ENCODE results near the gene HOXC6.
A peak's percentile ranks its signal among the peaks of the same experiment; 100 is the strongest.

The HOXC6 gene

GRCh38 chr12:54016051-54016450, 12.2 kb upstream of the HOXC6 start:
- H2BK120ac ChIP-seq (ENCODE audit: low read depth, low read length) = no peak overlapping the region
- no peak overlapping the region for H2AFZ ChIP-seq (ENCODE audit: low read length)
- H3K27me3 ChIP-seq (ENCODE audit: control insufficient read depth in 3 of 3, insufficient read depth in 3 of 3, low read depth in 1 of 3, low read length in 3 of 3) = peaks cover 57 to 98% (median 95%) of the 10 kb centered on the region in 3 experiments
- no peak overlapping the region for H3K4me2 ChIP-seq (ENCODE audit: insufficient read depth, low read length, poor library complexity, severe bottlenecking)
- no CpG with 5 or more reads among the region's 3 CpGs for WGBS, 2 donors (ENCODE audit: extremely low coverage in 2 of 2, insufficient read length in 2 of 2, insufficient replicate concordance in 1 of 2)
- no peak overlapping the region for H3K4ac ChIP-seq (ENCODE audit: low read length)
- H3K23ac ChIP-seq (ENCODE audit: low read depth, low read length, poor library complexity) = no peak overlapping the region
- DNase-seq (ENCODE audit: low spot score) = no peak
- no peak overlapping the region for H3K14ac ChIP-seq (ENCODE audit: low read length)
- peaks cover 0 to 6% of the 10 kb centered on the region in 2 donors for H3K4me1 ChIP-seq (ENCODE audit: control insufficient read depth in 2 of 2, insufficient read depth in 1 of 2, low read depth in 1 of 2, low read length in 2 of 2)
- H3K36me3 ChIP-seq (replicated peaks in 1 of 2; ENCODE audit: control insufficient read depth in 2 of 2, insufficient read depth in 2 of 2, low read length in 2 of 2) = no peaks in the 10 kb centered on the region
- no peak overlapping the region for H2BK12ac ChIP-seq (ENCODE audit: low read length)
- H3K9ac ChIP-seq (ENCODE audit: low read depth, low read length, poor library complexity) = no peak overlapping the region
- peaks cover 0 to 5% of the 10 kb centered on the region in 2 donors for H3K9me3 ChIP-seq (replicated peaks in 1 of 2; ENCODE audit: control insufficient read depth in 2 of 2, insufficient read depth in 1 of 2, low read depth in 1 of 2, low read length in 2 of 2)
- H4K91ac ChIP-seq (ENCODE audit: low read depth, low read length, poor library complexity) = no peak overlapping the region
- H2BK15ac ChIP-seq (ENCODE audit: low read length) = no peak overlapping the region
- no peak overlapping the region for H3K4me3 ChIP-seq (ENCODE audit: low read length in 2 of 2)
- H3K18ac ChIP-seq (ENCODE audit: low read length) = no peak overlapping the region
- H4K8ac ChIP-seq (ENCODE audit: low read depth, low read length) = no peak overlapping the region
- H3K79me1 ChIP-seq (ENCODE audit: low read depth, low read length) = no peaks in the 10 kb centered on the region
- H2BK5ac ChIP-seq (ENCODE audit: low read length) = no peak overlapping the region
- H3K27ac ChIP-seq (replicated peaks; ENCODE audit: low read length) = no peak overlapping the region
- no peak overlapping the region for H2AK5ac ChIP-seq (ENCODE audit: low read depth, low read length)

- H2BK12ac ChIP-seq (ENCODE audit: low read length) = no peak overlapping the region
- H3K14ac ChIP-seq (ENCODE audit: low read length) = no peak overlapping the region
- H2BK5ac ChIP-seq (ENCODE audit: low read length) = no peak overlapping the region
- no peak overlapping the region for H2AK5ac ChIP-seq (ENCODE audit: low read depth, low read length)
- H2BK15ac ChIP-seq (ENCODE audit: low read length) = no peak overlapping the region
- no peak overlapping the region for H3K23ac ChIP-seq (ENCODE audit: low read depth, low read length, poor library complexity)
- no peak overlapping the region for H3K9ac ChIP-seq (ENCODE audit: low read depth, low read length, poor library complexity)
- no peak overlapping the region for H3K4me3 ChIP-seq (ENCODE audit: low read length in 2 of 2)
- peaks cover 0 to 6% of the 10 kb centered on the region in 2 donors for H3K4me1 ChIP-seq (ENCODE audit: control insufficient read depth in 2 of 2, insufficient read depth in 1 of 2, low read depth in 1 of 2, low read length in 2 of 2)
- no peak for DNase-seq (ENCODE audit: low spot score)
- no peaks in the 10 kb centered on the region for H3K79me1 ChIP-seq (ENCODE audit: low read depth, low read length)
- no peak overlapping the region for H4K8ac ChIP-seq (ENCODE audit: low read depth, low read length)
- no peak overlapping the region for H3K4ac ChIP-seq (ENCODE audit: low read length)
- no peak overlapping the region for H3K27ac ChIP-seq (replicated peaks; ENCODE audit: low read length)
- no peak overlapping the region for H2BK120ac ChIP-seq (ENCODE audit: low read depth, low read length)
- peaks cover 0 to 5% of the 10 kb centered on the region in 2 donors for H3K9me3 ChIP-seq (replicated peaks in 1 of 2; ENCODE audit: control insufficient read depth in 2 of 2, insufficient read depth in 1 of 2, low read depth in 1 of 2, low read length in 2 of 2)
- peaks cover 58 to 98% (median 95%) of the 10 kb centered on the region in 3 experiments for H3K27me3 ChIP-seq (ENCODE audit: control insufficient read depth in 3 of 3, insufficient read depth in 3 of 3, low read depth in 1 of 3, low read length in 3 of 3)
- no CpG with 5 or more reads among the region's 25 CpGs for WGBS, 2 donors (ENCODE audit: extremely low coverage in 2 of 2, insufficient read length in 2 of 2, insufficient replicate concordance in 1 of 2)
- no peak overlapping the region for H3K4me2 ChIP-seq (ENCODE audit: insufficient read depth, low read length, poor library complexity, severe bottlenecking)
- H4K91ac ChIP-seq (ENCODE audit: low read depth, low read length, poor library complexity) = no peak overlapping the region
- no peak overlapping the region for H3K18ac ChIP-seq (ENCODE audit: low read length)
- H2AFZ ChIP-seq (ENCODE audit: low read length) = no peak overlapping the region
- no peaks in the 10 kb centered on the region for H3K36me3 ChIP-seq (replicated peaks in 1 of 2; ENCODE audit: control insufficient read depth in 2 of 2, insufficient read depth in 2 of 2, low read length in 2 of 2)
Measured at GRCh38 chr12:54016478-54016964, 11.7 kb upstream of the HOXC6 start.

- no peak overlapping the region for H4K8ac ChIP-seq (ENCODE audit: low read depth, low read length)
- no peak overlapping the region for H2BK15ac ChIP-seq (ENCODE audit: low read length)
- H2AK5ac ChIP-seq (ENCODE audit: low read depth, low read length) = no peak overlapping the region
- no peak overlapping the region for H2BK5ac ChIP-seq (ENCODE audit: low read length)
- H3K14ac ChIP-seq (ENCODE audit: low read length) = no peak overlapping the region
- peaks cover 0 to 6% of the 10 kb centered on the region in 2 donors for H3K4me1 ChIP-seq (ENCODE audit: control insufficient read depth in 2 of 2, insufficient read depth in 1 of 2, low read depth in 1 of 2, low read length in 2 of 2)
- H3K9ac ChIP-seq (ENCODE audit: low read depth, low read length, poor library complexity) = no peak overlapping the region
- peak overlapping the region in 1 of 2 donors; percentile 48 for H3K4me3 ChIP-seq (ENCODE audit: low read length in 2 of 2)
- H3K36me3 ChIP-seq (replicated peaks in 1 of 2; ENCODE audit: control insufficient read depth in 2 of 2, insufficient read depth in 2 of 2, low read length in 2 of 2) = no peaks in the 10 kb centered on the region
- no peaks in the 10 kb centered on the region for H3K79me1 ChIP-seq (ENCODE audit: low read depth, low read length)
- H2BK12ac ChIP-seq (ENCODE audit: low read length) = no peak overlapping the region
- H2BK120ac ChIP-seq (ENCODE audit: low read depth, low read length) = no peak overlapping the region
- H3K27me3 ChIP-seq (ENCODE audit: control insufficient read depth in 3 of 3, insufficient read depth in 3 of 3, low read depth in 1 of 3, low read length in 3 of 3) = peaks cover 61 to 98% (median 98%) of the 10 kb centered on the region in 3 experiments
- H3K23ac ChIP-seq (ENCODE audit: low read depth, low read length, poor library complexity) = no peak overlapping the region
- no peak overlapping the region for H4K91ac ChIP-seq (ENCODE audit: low read depth, low read length, poor library complexity)
- H3K27ac ChIP-seq (replicated peaks; ENCODE audit: low read length) = no peak overlapping the region
- no peak for DNase-seq (ENCODE audit: low spot score)
- H3K4me2 ChIP-seq (ENCODE audit: insufficient read depth, low read length, poor library complexity, severe bottlenecking) = no peak overlapping the region
- peak overlapping the region; percentile 45 for H3K18ac ChIP-seq (ENCODE audit: low read length)
- no CpG with 5 or more reads among the region's 24 CpGs for WGBS, 2 donors (ENCODE audit: extremely low coverage in 2 of 2, insufficient read length in 2 of 2, insufficient replicate concordance in 1 of 2)
- H2AFZ ChIP-seq (ENCODE audit: low read length) = peak overlapping the region; percentile 96
- H3K4ac ChIP-seq (ENCODE audit: low read length) = no peak overlapping the region
- peaks cover 0 to 5% of the 10 kb centered on the region in 2 donors for H3K9me3 ChIP-seq (replicated peaks in 1 of 2; ENCODE audit: control insufficient read depth in 2 of 2, insufficient read depth in 1 of 2, low read depth in 1 of 2, low read length in 2 of 2)
Measured at GRCh38 chr12:54017027-54017788, 11.0 kb upstream of the HOXC6 start.

- peak overlapping the region; percentile 32 for H3K4me2 ChIP-seq (ENCODE audit: insufficient read depth, low read length, poor library complexity, severe bottlenecking)
- no peak overlapping the region for H3K18ac ChIP-seq (ENCODE audit: low read length)
- H3K4ac ChIP-seq (ENCODE audit: low read length) = no peak overlapping the region
- no peak overlapping the region for H4K8ac ChIP-seq (ENCODE audit: low read depth, low read length)
- no peak overlapping the region for H3K9ac ChIP-seq (ENCODE audit: low read depth, low read length, poor library complexity)
- peaks cover 0 to 6% of the 10 kb centered on the region in 2 donors for H3K4me1 ChIP-seq (ENCODE audit: control insufficient read depth in 2 of 2, insufficient read depth in 1 of 2, low read depth in 1 of 2, low read length in 2 of 2)
- no peak overlapping the region for H2BK120ac ChIP-seq (ENCODE audit: low read depth, low read length)
- peak overlapping the region; percentile 62 for H3K23ac ChIP-seq (ENCODE audit: low read depth, low read length, poor library complexity)
- no peak overlapping the region for H3K27ac ChIP-seq (replicated peaks; ENCODE audit: low read length)
- no peaks in the 10 kb centered on the region for H3K79me1 ChIP-seq (ENCODE audit: low read depth, low read length)
- no peak overlapping the region for H2BK5ac ChIP-seq (ENCODE audit: low read length)
- WGBS, 2 donors (ENCODE audit: extremely low coverage in 2 of 2, insufficient read length in 2 of 2, insufficient replicate concordance in 1 of 2) = no CpG with 5 or more reads among the region's 34 CpGs
- H3K4me3 ChIP-seq (ENCODE audit: low read length in 2 of 2) = peak overlapping the region; percentile 48 to 66
- peak overlapping the region; percentile 96 for H2AFZ ChIP-seq (ENCODE audit: low read length)
- H4K91ac ChIP-seq (ENCODE audit: low read depth, low read length, poor library complexity) = no peak overlapping the region
- no peak overlapping the region for H2BK12ac ChIP-seq (ENCODE audit: low read length)
- no peak overlapping the region for H2BK15ac ChIP-seq (ENCODE audit: low read length)
- H2AK5ac ChIP-seq (ENCODE audit: low read depth, low read length) = peak overlapping the region; percentile 34
- no peak for DNase-seq (ENCODE audit: low spot score)
- H3K36me3 ChIP-seq (replicated peaks in 1 of 2; ENCODE audit: control insufficient read depth in 2 of 2, insufficient read depth in 2 of 2, low read length in 2 of 2) = no peaks in the 10 kb centered on the region
- no peak overlapping the region for H3K14ac ChIP-seq (ENCODE audit: low read length)
- H3K27me3 ChIP-seq (ENCODE audit: control insufficient read depth in 3 of 3, insufficient read depth in 3 of 3, low read depth in 1 of 3, low read length in 3 of 3) = peaks cover 63 to 98% (median 98%) of the 10 kb centered on the region in 3 experiments
- H3K9me3 ChIP-seq (replicated peaks in 1 of 2; ENCODE audit: control insufficient read depth in 2 of 2, insufficient read depth in 1 of 2, low read depth in 1 of 2, low read length in 2 of 2) = peaks cover 0 to 5% of the 10 kb centered on the region in 2 donors
Measured at GRCh38 chr12:54017878-54018467, 10.3 kb upstream of the HOXC6 start.
